HG02943 (cell line): Measurements from ENCODE around the gene WFDC10B.
"Not testable (repeated sequence)": the region's sequence is repeated elsewhere in the genome, so short reads cannot be mapped to it uniquely, and the experiment has no call there.

Source experiments
- ATAC-seq: cut with Tn5 transposase; IDR thresholded peaks from one replicate; pipeline ENCODE4 v1.9.1; 2021; ENCODE audit warnings: mild to moderate bottlenecking, low read depth, moderate library complexity; ENCODE audit not compliant: unreplicated experiment

Gene WFDC10B

GRCh38 chr20:45704969-45705637 is at the start of gene WFDC10B:
Gene WFDC10B, minus strand, starts transcription at chr20:45705019. Its CDS starts 19,027 bp downstream, at chr20:45685992.
- no peak for ATAC-seq

- ATAC-seq = no peak
These were observed 47.9 kb upstream of the WFDC10B start for GRCh38 chr20:45752746-45753145.

- ATAC-seq = no peak
These were observed 46.9 kb upstream of the WFDC10B start for GRCh38 chr20:45751721-45752120.

GRCh38 chr20:45745015-45745414 is 40.2 kb upstream of the WFDC10B start:
- no peak for ATAC-seq

GRCh38 chr20:45742596-45742995 is 37.8 kb upstream of the WFDC10B start:
- ATAC-seq = no peak

GRCh38 chr20:45735988-45736387 is 31.2 kb upstream of the WFDC10B start:
- no peak for ATAC-seq

GRCh38 chr20:45735552-45735951 is 30.7 kb upstream of the WFDC10B start:
- ATAC-seq = no peak

GRCh38 chr20:45732199-45732598 is 27.4 kb upstream of the WFDC10B start:
- ATAC-seq = no peak

GRCh38 chr20:45727044-45727443 is 22.2 kb upstream of the WFDC10B start:
- ATAC-seq = no peak

GRCh38 chr20:45725134-45725533 is 20.3 kb upstream of the WFDC10B start:
- no peak for ATAC-seq

GRCh38 chr20:45722047-45722446 is 17.2 kb upstream of the WFDC10B start, which contains the start of gene SPINT4:
Gene SPINT4, plus strand, starts transcription at chr20:45722347. Its CDS starts 21 bp downstream, at chr20:45722368.
- ATAC-seq = no peak

- ATAC-seq = not testable (repeated sequence)
These were observed 11.4 kb upstream of the WFDC10B start for GRCh38 chr20:45716141-45716688.

- ATAC-seq = no peak
These were observed 2.9 kb downstream of the WFDC10B start, which contains the start of gene WFDC13 for GRCh38 chr20:45701873-45702272. Gene WFDC13, plus strand, starts transcription at chr20:45702038. Its CDS starts 86 bp downstream, at chr20:45702124.

GRCh38 chr20:45701104-45701503 is 3.7 kb downstream of the WFDC10B start:
- ATAC-seq = no peak

- no peak for ATAC-seq
These were observed 9.3 kb downstream of the WFDC10B start for GRCh38 chr20:45695496-45695895.

GRCh38 chr20:45693346-45693745 is 11.5 kb downstream of the WFDC10B start:
- not testable (repeated sequence) for ATAC-seq

- no peak for ATAC-seq
These were observed 18.9 kb downstream of the WFDC10B start for GRCh38 chr20:45685896-45686295.

GRCh38 chr20:45679650-45680049 is 25.2 kb downstream of the WFDC10B start:
- ATAC-seq = no peak

- ATAC-seq = no peak
These were observed 32.1 kb downstream of the WFDC10B start for GRCh38 chr20:45672765-45673164.

- ATAC-seq = no peak
These were observed 34.7 kb downstream of the WFDC10B start, which contains the start of gene WFDC11 for GRCh38 chr20:45670139-45670538. Gene WFDC11, minus strand, starts transcription at chr20:45670239. Its CDS starts 19,639 bp downstream, at chr20:45650600.

- not testable (repeated sequence) for ATAC-seq
These were observed 47.8 kb downstream of the WFDC10B start for GRCh38 chr20:45657038-45657437.

- ATAC-seq = not testable (repeated sequence)
These were observed 53.1 kb downstream of the WFDC10B start for GRCh38 chr20:45651726-45652125.
